OCI-LY1 (cell line): ENCODE data around the gene UBE2Q1.

Experiments
- H2AFZ ChIP-seq: fragments of 200-600 bp; sonication (generic), shearing (Covaris generic); 2 replicates; pipeline ENCODE4 v1.6.0; 2014; ENCODE audit warnings: antibody characterized with exemption, mild to moderate bottlenecking, low read length
- H3F3A ChIP-seq: fragments of 200-600 bp; sonication (generic), shearing (Covaris generic); 2 replicates; pipeline ENCODE4 v1.6.0; 2014; ENCODE audit warnings: mild to moderate bottlenecking, antibody characterized with exemption, low read length, moderate library complexity; ENCODE audit not compliant: insufficient read depth
- H3K27ac ChIP-seq: fragments of 200-600 bp; sonication (generic); 2 replicates; pipeline ENCODE4 v1.5.1; 2014; ENCODE audit warnings: low read length, mixed run types, mild to moderate bottlenecking, low read depth; ENCODE audit not compliant: poor library complexity, severe bottlenecking
- H3K27me3 ChIP-seq: fragments of 200-600 bp; sonication (generic); 2 replicates; pipeline ENCODE4 v1.6.0; 2014; ENCODE audit warnings: antibody characterized with exemption, mild to moderate bottlenecking, low read length, moderate library complexity; ENCODE audit not compliant: insufficient read depth
- H3K36me3 ChIP-seq: fragments of 200-600 bp; sonication (generic); 2 replicates; pipeline ENCODE4 v1.6.1; 2014; ENCODE audit warnings: mild to moderate bottlenecking, antibody characterized with exemption, low read length, moderate library complexity, mixed read lengths; ENCODE audit not compliant: insufficient read depth
- H3K4me1 ChIP-seq: fragments of 200-600 bp; sonication (generic); 2 replicates; pipeline ENCODE4 v1.5.1; 2014; ENCODE audit warnings: mild to moderate bottlenecking, low read length, moderate library complexity; ENCODE audit not compliant: insufficient read depth, severe bottlenecking
- H3K4me2 ChIP-seq: fragments of 200-600 bp; sonication (generic), shearing (Covaris generic); 2 replicates; pipeline ENCODE4 v1.6.1; 2014; ENCODE audit warnings: low read length
- H3K4me3 ChIP-seq: fragments of 200-600 bp; sonication (generic); 2 replicates; pipeline ENCODE4 v1.5.1; 2014; ENCODE audit warnings: low read length, low read depth, mild to moderate bottlenecking, mixed read lengths; ENCODE audit not compliant: poor library complexity, severe bottlenecking
- H3K79me2 ChIP-seq: fragments of 200-600 bp; shearing (Covaris generic); 2 replicates; pipeline ENCODE4 v1.6.1; 2016; ENCODE audit warnings: mixed run types, low read length, mixed read lengths; ENCODE audit not compliant: insufficient read depth
- H3K9ac ChIP-seq: fragments of 200-600 bp; sonication (generic), shearing (Covaris generic); 2 replicates; pipeline ENCODE4 v1.6.1; 2014; ENCODE audit warnings: mild to moderate bottlenecking, low read length, mixed read lengths
- H3K9me2 ChIP-seq: fragments of 200-600 bp; sonication (generic), shearing (Covaris generic); 2 replicates; pipeline ENCODE4 v1.6.1; 2014; ENCODE audit warnings: low read depth, mild to moderate bottlenecking, low read length, mixed read lengths
- H3K9me3 ChIP-seq: fragments of 200-600 bp; shearing (Covaris generic); 2 replicates; pipeline ENCODE4 v1.6.1; 2014; ENCODE audit warnings: low read length, mixed read lengths
- H4K20me1 ChIP-seq: fragments of 200-600 bp; sonication (generic), shearing (Covaris generic); 2 replicates; pipeline ENCODE4 v1.6.0; 2016; ENCODE audit warnings: mild to moderate bottlenecking, low read length; ENCODE audit not compliant: insufficient read depth
- EZH2 ChIP-seq: fragments of 200-600 bp; sonication (generic), shearing (Covaris generic); IDR thresholded peaks from 2 replicates; pipeline ENCODE4 v1.8.0; 2017; ENCODE audit warnings: borderline replicate concordance, mixed run types, mild to moderate bottlenecking, antibody characterized with exemption, low read length, moderate library complexity, mixed read lengths
- TF ChIP-seq, protein P1 (sequence below): fragments of 200-600 bp; sonication (generic), shearing (Covaris generic); IDR thresholded peaks from 2 replicates; pipeline ENCODE4 v1.5.1; 2017; ENCODE audit warnings: mild to moderate bottlenecking, antibody characterized with exemption, low read length, moderate library complexity, mixed read lengths

The UBE2Q1 gene

DNA sequence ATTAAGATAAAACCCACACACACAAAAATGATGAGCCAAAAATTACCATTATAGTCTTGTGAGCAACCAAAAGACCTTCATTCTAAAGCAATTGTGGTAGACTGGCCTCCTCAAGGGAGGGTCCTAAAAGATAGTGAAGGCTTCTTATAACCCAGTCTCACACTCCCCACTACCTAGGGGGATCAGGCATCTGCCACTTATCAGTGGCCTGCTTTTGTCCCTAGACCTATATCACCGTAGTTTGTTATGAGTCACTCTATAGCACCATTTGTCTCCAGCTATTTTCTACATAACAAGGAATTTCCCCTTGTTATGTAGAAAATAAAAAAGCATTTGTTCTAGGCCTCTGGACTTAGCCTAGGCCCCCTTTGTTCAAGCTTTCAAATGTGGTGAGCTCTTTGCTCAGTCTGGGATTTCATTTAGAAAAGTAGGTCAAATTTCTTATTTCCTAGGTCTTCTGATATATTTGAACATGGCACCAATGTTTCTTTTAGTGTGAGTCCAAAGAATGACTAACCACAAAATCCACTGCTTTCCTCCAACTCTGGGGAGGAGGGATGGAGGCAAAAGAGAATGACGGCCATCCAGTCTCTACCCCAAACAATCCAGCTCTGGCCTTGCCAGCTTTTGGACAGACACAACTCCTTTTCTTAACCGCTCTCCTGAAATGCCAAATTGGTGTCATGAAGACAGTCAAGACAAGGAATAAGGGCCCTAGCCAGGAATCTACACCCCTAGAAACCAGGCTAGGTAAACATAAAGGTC, 40.6 kb upstream of the UBE2Q1 start:
- Histone ChIP-seq H3K4me3 (no peak overlapping the region), H3K27me3 (no peaks in the 10 kb centered on the region), H2AFZ (no peak overlapping the region), H3K9me2 (no peaks in the 10 kb centered on the region), H3K27ac (no peak overlapping the region), H3K4me1 (peaks cover 5% of the 10 kb centered on the region), H3K9ac (no peak overlapping the region), H3K36me3 (peaks cover 88% of the 10 kb centered on the region), H3K79me2 (peaks cover 17% of the 10 kb centered on the region), H4K20me1 (no peaks in the 10 kb centered on the region), H3K9me3 (no peaks in the 10 kb centered on the region), H3F3A (no peaks in the 10 kb centered on the region), H3K4me2 (no peak overlapping the region)
- TF ChIP-seq, protein P1, sequence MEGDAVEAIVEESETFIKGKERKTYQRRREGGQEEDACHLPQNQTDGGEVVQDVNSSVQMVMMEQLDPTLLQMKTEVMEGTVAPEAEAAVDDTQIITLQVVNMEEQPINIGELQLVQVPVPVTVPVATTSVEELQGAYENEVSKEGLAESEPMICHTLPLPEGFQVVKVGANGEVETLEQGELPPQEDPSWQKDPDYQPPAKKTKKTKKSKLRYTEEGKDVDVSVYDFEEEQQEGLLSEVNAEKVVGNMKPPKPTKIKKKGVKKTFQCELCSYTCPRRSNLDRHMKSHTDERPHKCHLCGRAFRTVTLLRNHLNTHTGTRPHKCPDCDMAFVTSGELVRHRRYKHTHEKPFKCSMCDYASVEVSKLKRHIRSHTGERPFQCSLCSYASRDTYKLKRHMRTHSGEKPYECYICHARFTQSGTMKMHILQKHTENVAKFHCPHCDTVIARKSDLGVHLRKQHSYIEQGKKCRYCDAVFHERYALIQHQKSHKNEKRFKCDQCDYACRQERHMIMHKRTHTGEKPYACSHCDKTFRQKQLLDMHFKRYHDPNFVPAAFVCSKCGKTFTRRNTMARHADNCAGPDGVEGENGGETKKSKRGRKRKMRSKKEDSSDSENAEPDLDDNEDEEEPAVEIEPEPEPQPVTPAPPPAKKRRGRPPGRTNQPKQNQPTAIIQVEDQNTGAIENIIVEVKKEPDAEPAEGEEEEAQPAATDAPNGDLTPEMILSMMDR: no peak
- TF ChIP-seq EZH2: no peak

DNA sequence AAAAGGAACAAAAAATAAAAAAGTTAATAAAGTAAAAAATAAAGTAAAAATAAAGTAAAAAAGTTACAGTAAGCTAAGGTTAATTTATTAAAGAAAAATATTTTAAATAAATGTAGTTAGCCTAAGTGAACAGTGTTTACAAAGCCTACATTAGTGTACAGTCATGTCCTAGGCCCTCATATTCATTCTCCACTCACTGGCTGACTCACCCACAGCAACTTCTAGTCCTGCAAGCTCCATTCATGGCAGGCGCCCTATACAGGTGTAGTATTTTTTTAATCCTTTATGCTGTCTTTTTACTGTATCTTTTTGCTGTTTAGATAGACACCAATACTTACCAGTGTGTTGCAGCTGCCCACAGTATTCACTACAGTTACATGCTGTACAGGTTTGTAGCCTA, 37.2 kb upstream of the UBE2Q1 start:
- H3K9me2 ChIP-seq: no peaks in the 10 kb centered on the region
- no peaks in the 10 kb centered on the region for H3K9me3 ChIP-seq
- H3K4me1 ChIP-seq: no peaks in the 10 kb centered on the region
- no peak for TF ChIP-seq EZH2
- TF ChIP-seq, protein P1: no peak
- no peaks in the 10 kb centered on the region for H4K20me1 ChIP-seq
- no peaks in the 10 kb centered on the region for H3K27me3 ChIP-seq
- no peaks in the 10 kb centered on the region for H3K79me2 ChIP-seq
- H3K27ac ChIP-seq: no peak overlapping the region
- no peak overlapping the region for H3K9ac ChIP-seq
- H3K4me3 ChIP-seq: no peak overlapping the region
- H3F3A ChIP-seq: no peaks in the 10 kb centered on the region
- H3K36me3 ChIP-seq: peaks cover 94% of the 10 kb centered on the region
- no peak overlapping the region for H3K4me2 ChIP-seq
- no peak overlapping the region for H2AFZ ChIP-seq

DNA sequence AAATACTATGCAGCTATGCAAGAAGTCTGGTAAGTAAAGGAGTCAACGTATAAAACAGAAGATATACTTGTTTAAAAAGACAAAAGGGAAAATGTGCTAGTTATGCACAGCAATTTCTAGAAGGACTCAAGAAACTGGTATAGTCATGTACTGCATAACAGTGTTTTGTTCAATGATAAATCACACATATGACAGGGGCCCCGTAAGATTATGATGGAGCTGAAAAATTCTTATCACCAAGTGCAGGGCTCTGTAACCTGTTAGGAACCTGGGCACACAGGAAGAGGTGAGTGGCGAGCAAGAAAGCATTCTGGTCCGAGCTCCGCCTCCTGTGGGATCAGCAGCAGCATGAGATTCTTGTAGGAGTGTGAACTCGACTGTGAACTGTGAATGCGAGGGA, 36.3 kb upstream of the UBE2Q1 start:
- Histone ChIP-seq H3K4me3 (no peak overlapping the region), H3K4me1 (no peaks in the 10 kb centered on the region), H2AFZ (no peak overlapping the region), H3K27ac (no peak overlapping the region), H3K36me3 (peaks cover 98% of the 10 kb centered on the region), H3K9ac (no peak overlapping the region), H3K4me2 (no peak overlapping the region), H3K9me2 (no peaks in the 10 kb centered on the region), H3K79me2 (no peaks in the 10 kb centered on the region), H3F3A (no peaks in the 10 kb centered on the region), H3K9me3 (no peaks in the 10 kb centered on the region), H3K27me3 (no peaks in the 10 kb centered on the region), H4K20me1 (no peaks in the 10 kb centered on the region)
- TF ChIP-seq, protein P1: no peak
- no peak for TF ChIP-seq EZH2
